ENCODE measurements around the gene INF2. TPM values are rescaled to one million over a fixed set of nuclear protein-coding genes. Genes with fewer than 3 reads are reported as not detected.

The INF2 gene
- total RNA-seq, 2 experiments from 2014 or later, result 61.5 to 65.0 TPM

DNA sequence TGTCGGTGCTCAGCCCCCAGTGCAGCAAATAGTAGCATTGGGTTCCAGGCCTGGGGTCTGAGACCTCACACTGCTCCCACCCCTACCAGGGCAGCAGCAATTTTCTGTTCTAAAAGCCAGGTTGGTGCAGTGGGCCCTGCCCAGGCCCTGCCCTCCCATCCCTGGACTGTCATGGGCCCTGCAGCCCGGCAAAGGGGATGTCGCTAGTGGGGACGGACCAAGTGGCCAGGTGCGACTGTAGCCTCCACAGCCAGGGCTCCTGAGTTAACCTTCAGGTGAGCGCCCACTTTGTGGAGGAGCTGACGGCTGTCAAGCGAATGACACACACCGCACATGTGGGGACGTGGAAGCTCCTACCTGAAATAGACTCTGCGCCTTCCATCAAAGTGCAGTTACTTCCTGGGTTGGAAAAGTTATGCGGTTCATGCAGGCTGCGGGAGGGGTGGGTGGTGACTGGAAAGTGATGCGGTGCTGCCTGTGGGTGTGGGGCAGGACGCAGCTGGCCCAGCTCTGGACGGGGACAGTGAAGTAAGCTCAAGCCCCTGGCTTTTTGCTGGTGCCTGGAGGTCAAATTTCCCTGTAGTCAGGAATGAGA, 1.5 kb downstream of the INF2 start:
- DNase-seq (peak; percentile 20), ATAC-seq (no peak)
- ChIA-PET POLR2A (interaction anchor here (0.9 kb wide), 1 partner anchor 15 kb away, joined by 3 read pairs; no protein-coding TSS in a partner anchor), CTCF (interaction anchor here (0.8 to 1.3 kb wide), 2 partner anchors 10 to 15 kb away, joined by 3 read pairs; no protein-coding TSS in a partner anchor)
- H3K27ac Mint-ChIP-seq, result peak overlapping the region; percentile 48
- no peaks in the 10 kb centered on the region for H3K27me3 Mint-ChIP-seq
- no peaks in the 10 kb centered on the region for H3K9me3 Mint-ChIP-seq
- peak overlapping the region; percentile 79 for H3K4me3 Mint-ChIP-seq
- H3K4me1 Mint-ChIP-seq (ENCODE audit: low read depth), result peaks cover 54% of the 10 kb centered on the region
- intact Hi-C loops (cut with micrococcal nuclease), result no loop called here
- peaks cover 2% of the 10 kb centered on the region for H3K36me3 Mint-ChIP-seq (ENCODE audit: low read depth)
- TF ChIP-seq, protein P1, sequence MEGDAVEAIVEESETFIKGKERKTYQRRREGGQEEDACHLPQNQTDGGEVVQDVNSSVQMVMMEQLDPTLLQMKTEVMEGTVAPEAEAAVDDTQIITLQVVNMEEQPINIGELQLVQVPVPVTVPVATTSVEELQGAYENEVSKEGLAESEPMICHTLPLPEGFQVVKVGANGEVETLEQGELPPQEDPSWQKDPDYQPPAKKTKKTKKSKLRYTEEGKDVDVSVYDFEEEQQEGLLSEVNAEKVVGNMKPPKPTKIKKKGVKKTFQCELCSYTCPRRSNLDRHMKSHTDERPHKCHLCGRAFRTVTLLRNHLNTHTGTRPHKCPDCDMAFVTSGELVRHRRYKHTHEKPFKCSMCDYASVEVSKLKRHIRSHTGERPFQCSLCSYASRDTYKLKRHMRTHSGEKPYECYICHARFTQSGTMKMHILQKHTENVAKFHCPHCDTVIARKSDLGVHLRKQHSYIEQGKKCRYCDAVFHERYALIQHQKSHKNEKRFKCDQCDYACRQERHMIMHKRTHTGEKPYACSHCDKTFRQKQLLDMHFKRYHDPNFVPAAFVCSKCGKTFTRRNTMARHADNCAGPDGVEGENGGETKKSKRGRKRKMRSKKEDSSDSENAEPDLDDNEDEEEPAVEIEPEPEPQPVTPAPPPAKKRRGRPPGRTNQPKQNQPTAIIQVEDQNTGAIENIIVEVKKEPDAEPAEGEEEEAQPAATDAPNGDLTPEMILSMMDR (IDR thresholded peaks at IDR 0.05), result no peak

DNA sequence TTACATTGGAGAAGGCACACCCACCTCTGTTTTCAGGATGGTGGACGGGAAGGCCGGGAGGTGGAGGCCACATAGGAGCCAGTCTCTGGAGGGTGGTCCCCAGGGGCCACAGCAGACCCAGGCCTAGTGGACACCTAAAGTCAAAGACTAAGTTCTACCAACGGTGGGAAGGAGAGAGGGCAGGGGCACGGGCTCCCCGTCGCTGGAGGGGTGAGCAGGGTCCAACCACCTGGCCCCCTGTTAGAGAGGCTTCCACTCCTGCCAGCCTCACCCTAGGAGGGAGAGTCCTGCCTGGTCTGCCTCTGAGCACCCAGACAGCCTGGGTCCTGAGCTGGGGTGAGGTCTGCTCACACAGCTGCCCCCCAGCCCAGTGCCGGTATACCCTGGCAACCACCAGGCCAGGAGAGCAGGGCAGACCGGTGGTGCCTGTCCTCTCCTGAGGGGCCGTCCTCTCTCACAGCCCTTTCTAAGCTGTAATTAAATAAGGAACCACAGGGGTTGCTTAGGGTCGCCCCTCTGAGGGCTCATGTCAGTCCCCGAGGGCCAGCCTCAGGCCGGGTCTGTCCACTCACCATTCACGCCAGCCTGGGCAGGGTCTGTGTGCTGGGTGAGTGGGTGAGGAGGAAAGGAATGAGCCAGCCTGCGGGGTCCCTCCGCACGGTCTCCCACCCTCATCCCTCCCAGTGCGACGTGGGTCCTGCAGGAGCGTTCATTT, 2.3 kb downstream of the INF2 start:
- Mint-ChIP-seq H3K4me3 (peak overlapping the region; percentile 79), H3K4me1 (ENCODE audit: low read depth) (peaks cover 53% of the 10 kb centered on the region), H3K9me3 (no peaks in the 10 kb centered on the region), H3K36me3 (ENCODE audit: low read depth) (peaks cover 2% of the 10 kb centered on the region), H3K27me3 (no peaks in the 10 kb centered on the region), H3K27ac (no peak overlapping the region)
- TF ChIP-seq, protein P1 (IDR thresholded peaks at IDR 0.05), result no peak
- intact Hi-C loops (cut with micrococcal nuclease), result no loop called here
- ChIA-PET CTCF (interaction anchor here (0.8 kb wide), 1 partner anchor 14 kb away, joined by 3 read pairs; no protein-coding TSS in a partner anchor), POLR2A (interaction anchor here (0.9 kb wide), 1 partner anchor 15 kb away, joined by 3 read pairs; no protein-coding TSS in a partner anchor)
- DNase-seq (no peak), ATAC-seq (no peak)

DNA sequence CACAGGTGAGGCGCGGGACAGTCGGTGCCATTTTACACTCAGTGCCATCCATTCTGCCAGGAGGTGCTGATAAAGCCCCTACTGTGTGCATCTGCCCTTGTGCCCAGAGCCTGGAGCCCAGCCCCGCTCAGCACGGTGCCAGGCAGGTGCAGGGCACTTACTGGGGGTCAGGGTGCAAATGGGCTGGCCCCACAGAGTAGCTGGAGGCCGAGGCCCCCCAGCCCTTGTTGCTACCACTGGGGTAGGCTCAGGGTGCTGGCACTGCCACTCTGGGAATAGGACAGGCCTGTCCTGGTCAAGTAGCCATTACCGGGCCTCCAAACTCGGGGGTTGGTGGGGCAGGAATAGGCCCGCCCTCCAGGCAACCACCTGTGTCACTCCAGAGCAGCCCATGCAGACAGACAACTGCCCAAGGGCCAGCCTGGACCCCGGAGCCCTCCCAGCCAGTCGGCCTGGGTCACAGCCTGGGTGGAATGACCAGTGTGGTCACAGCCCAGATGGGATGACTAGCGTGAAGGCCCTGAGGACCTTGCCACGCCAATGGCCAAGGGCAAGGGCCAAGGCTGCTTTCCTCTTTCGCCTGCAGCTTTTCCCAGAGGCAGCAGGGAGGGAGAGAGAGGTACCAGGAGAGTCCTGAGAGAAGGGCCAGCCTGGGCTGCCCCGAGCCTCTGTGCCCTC, 3.0 kb downstream of the INF2 start:
- ChIA-PET CTCF (no interaction called here), POLR2A (no interaction called here)
- intact Hi-C loops (cut with micrococcal nuclease), result no loop called here
- DNase-seq (no peak), ATAC-seq (no peak)
- Mint-ChIP-seq H3K4me1 (ENCODE audit: low read depth) (peaks cover 47% of the 10 kb centered on the region), H3K36me3 (ENCODE audit: low read depth) (peaks cover 2% of the 10 kb centered on the region), H3K27ac (peak overlapping the region; percentile 34), H3K27me3 (no peaks in the 10 kb centered on the region), H3K4me3 (no peak overlapping the region), H3K9me3 (no peaks in the 10 kb centered on the region)
- TF ChIP-seq, protein P1 (IDR thresholded peaks at IDR 0.05), result no peak

DNA sequence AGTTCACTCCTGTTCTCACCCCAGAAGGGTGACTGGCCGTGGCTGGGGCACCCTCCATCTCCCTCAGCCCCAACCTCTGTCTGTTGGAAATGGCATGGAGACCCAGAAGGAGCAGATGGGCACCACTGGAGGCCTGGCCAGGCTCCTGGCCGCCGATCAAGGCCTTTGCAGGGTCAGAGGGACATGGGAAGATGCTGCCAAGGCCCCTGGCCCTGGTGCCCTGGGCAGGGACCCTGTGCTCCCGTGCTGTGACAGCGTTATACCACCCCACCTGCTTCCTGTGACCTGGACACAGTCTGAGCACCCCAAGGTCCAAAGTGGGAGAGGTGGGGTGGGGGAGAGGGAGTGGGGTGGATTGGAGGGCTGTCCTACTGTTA, 3.5 kb downstream of the INF2 start:
- intact Hi-C loops (cut with micrococcal nuclease), result no loop called here
- Mint-ChIP-seq H3K4me3 (no peak overlapping the region), H3K27ac (peak overlapping the region; percentile 63), H3K27me3 (no peaks in the 10 kb centered on the region), H3K9me3 (no peaks in the 10 kb centered on the region), H3K36me3 (ENCODE audit: low read depth) (peaks cover 2% of the 10 kb centered on the region), H3K4me1 (ENCODE audit: low read depth) (peaks cover 42% of the 10 kb centered on the region)
- CTCF ChIA-PET, result no interaction called here
- TF ChIP-seq, protein P1 (IDR thresholded peaks at IDR 0.05), result no peak
- POLR2A ChIA-PET, result no interaction called here
- DNase-seq, result no peak
- ATAC-seq, result no peak
